SU-DHL-6 (cell line): ENCODE results near the gene RARG.

Experiments used
- H2AFZ ChIP-seq: fragments of 200-600 bp; sonication (generic); 2 replicates; pipeline ENCODE4 v1.6.1; 2014; ENCODE audit warnings: low read depth, mild to moderate bottlenecking, moderate library complexity, mixed read lengths, antibody characterized with exemption, low read length; ENCODE audit not compliant: severe bottlenecking
- H3F3A ChIP-seq: fragments of 200-600 bp; shearing (Covaris generic); 2 replicates; pipeline ENCODE4 v1.6.0; 2016; ENCODE audit warnings: antibody characterized with exemption, mild to moderate bottlenecking; ENCODE audit not compliant: insufficient read depth
- H3K27ac ChIP-seq: fragments of 200-600 bp; sonication (generic); 2 replicates; pipeline ENCODE4 v1.5.1; 2016; ENCODE audit warnings: low read depth, mild to moderate bottlenecking, low read length, moderate library complexity, mixed read lengths
- H3K27me3 ChIP-seq: fragments of 200-600 bp; sonication (generic), shearing (Covaris generic); 2 replicates; pipeline ENCODE4 v1.6.0; 2014; ENCODE audit warnings: mild to moderate bottlenecking, low read length
- H3K36me3 ChIP-seq: fragments of 200-600 bp; sonication (generic); 2 replicates; pipeline ENCODE4 v1.6.1; 2014; ENCODE audit warnings: mild to moderate bottlenecking, low read length, mixed read lengths
- H3K4me2 ChIP-seq: fragments of 300-600, 200-600 bp; shearing (Covaris generic), sonication (generic); 2 replicates; pipeline ENCODE4 v1.6.0; 2014; ENCODE audit warnings: low read length, low read depth, mild to moderate bottlenecking; ENCODE audit not compliant: poor library complexity, severe bottlenecking
- H3K4me3 ChIP-seq: fragments of 200-600 bp; sonication (generic); 2 replicates; pipeline ENCODE4 v1.5.1; 2014; ENCODE audit warnings: antibody characterized with exemption, low read length, mild to moderate bottlenecking, mixed read lengths; ENCODE audit not compliant: insufficient read depth, poor library complexity, severe bottlenecking
- H3K79me2 ChIP-seq: fragments of 200-600 bp; sonication (generic); 2 replicates; pipeline ENCODE4 v1.6.1; 2014; ENCODE audit warnings: mild to moderate bottlenecking, low read length, moderate library complexity; ENCODE audit not compliant: insufficient read depth
- H3K9ac ChIP-seq: fragments of 200-600 bp; sonication (generic); 2 replicates; pipeline ENCODE4 v1.7.0; 2014; ENCODE audit warnings: mild to moderate bottlenecking, low read length
- H3K9me2 ChIP-seq: fragments of 200-600 bp; sonication (generic); replicated peaks from 2 replicates; pipeline ENCODE4 v1.6.1; 2014; ENCODE audit warnings: low read length; ENCODE audit not compliant: insufficient read depth
- H3K9me3 ChIP-seq: fragments of 200-600 bp; sonication (generic); 2 replicates; pipeline ENCODE4 v1.6.1; 2014; ENCODE audit warnings: low read length, mixed read lengths; ENCODE audit not compliant: insufficient read depth
- H4K20me1 ChIP-seq: fragments of 200-600 bp; sonication (generic); 2 replicates; pipeline ENCODE4 v1.6.1; 2014; ENCODE audit warnings: low read depth, mild to moderate bottlenecking, antibody characterized with exemption, low read length, moderate library complexity, mixed read lengths
- CTCF ChIP-seq: fragments of 200-600 bp; sonication (generic); IDR thresholded peaks from one replicate; pipeline ENCODE4 v1.5.1; 2017; ENCODE audit warnings: antibody characterized with exemption, mild to moderate bottlenecking, low read length, moderate library complexity; ENCODE audit not compliant: insufficient read depth, poor library complexity, severe bottlenecking
- EZH2phosphoT487 ChIP-seq: fragments of 200-600 bp; sonication (generic), shearing (Covaris generic); conservative IDR thresholded peaks from 2 replicates; pipeline ENCODE4 v1.6.1; 2018; ENCODE audit warnings: mild to moderate bottlenecking, antibody characterized with exemption, low read length, moderate library complexity, mixed read lengths

The RARG gene

DNA sequence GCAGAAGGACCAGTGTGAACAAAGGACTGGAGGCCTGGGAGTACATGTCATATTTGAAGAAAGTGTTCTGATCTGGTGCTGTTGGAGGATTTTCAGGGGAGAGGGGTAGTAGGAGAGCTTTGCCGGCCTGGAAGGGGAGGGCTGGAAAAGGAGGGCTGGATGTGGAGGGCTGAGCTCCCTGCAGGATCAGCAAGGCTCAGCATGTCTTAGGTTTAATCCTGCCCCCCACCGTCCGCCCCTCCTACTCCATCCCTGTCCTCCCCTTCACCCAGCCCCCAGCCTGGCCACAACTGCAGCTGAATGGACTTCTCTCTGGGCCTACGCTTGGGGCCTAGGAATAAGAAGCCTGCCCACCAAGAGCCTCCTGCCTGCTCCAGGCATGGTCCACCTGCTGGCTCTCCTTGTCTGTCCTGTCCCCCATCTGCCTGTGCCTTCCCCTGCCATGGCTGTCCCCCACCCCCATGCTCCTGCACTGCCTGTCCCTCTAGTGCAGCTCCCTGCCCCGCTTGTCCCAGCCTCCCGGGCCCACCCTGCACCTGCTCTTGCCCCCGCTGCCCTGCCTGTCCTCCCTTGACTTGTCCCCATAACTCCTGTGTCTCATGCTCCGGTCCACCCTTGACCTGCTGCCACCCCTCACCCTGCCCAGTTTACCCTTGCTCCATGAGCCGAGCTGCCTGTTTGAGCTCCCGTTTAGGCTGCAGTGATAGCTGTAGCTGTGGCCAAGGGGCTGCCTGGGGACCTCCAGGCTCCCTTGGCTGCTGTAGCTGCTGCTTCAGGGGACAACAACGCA lies 9.8 kb upstream of the RARG start:
- H3K9me3 ChIP-seq, result no peaks in the 10 kb centered on the region

DNA sequence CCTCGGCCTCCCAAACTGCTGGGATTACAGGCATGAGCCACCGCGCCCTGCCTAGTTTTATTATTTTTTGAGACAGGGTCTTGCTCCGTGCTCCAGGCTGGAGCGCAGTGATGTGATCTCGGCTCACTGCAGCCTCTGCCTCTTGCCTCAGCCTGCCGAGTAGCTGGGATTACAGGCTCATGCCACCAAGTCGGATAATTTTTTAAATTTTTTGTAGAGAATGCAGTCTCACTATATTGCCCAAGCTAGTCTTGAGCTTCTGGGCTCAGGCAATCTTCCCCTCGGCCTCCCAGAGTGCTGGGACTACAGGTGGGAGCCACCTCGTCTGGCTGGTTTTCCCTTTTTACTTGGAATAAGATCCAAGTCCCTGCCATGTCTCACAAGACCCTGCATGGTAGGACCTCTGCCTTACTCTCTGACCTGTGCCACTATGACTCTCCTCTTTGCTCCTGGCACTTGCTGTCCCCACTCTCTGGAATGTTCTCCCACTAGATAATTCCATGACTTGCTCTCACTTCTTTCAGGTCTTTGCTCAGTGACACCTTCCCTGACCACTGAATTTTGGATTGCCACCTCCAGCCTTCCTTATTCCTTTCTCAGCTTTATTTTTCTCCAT lies 7.7 kb upstream of the RARG start:
- H3K27ac ChIP-seq, result no peak overlapping the region
- no peaks in the 10 kb centered on the region for H3K9me2 ChIP-seq
- no peak overlapping the region for H2AFZ ChIP-seq
- H3K4me3 ChIP-seq, result no peak overlapping the region
- H3K9me3 ChIP-seq, result no peaks in the 10 kb centered on the region
- H3F3A ChIP-seq, result no peaks in the 10 kb centered on the region
- H3K79me2 ChIP-seq, result no peaks in the 10 kb centered on the region
- H4K20me1 ChIP-seq, result no peaks in the 10 kb centered on the region
- TF ChIP-seq CTCF (no peak), EZH2phosphoT487 (no peak)
- 0 out of 2 replicates have a peak, but pooled peaks cover 3% of the 10 kb centered on the region for H3K27me3 ChIP-seq
- H3K9ac ChIP-seq, result no peak overlapping the region
- no peak overlapping the region for H3K4me2 ChIP-seq
- H3K36me3 ChIP-seq, result no peaks in the 10 kb centered on the region

More for the DNA sequence above, 9.8 kb upstream of the RARG start:
- H3F3A ChIP-seq, result no peaks in the 10 kb centered on the region
- no peaks in the 10 kb centered on the region for H4K20me1 ChIP-seq
- H3K27me3 ChIP-seq, result 0 out of 2 replicates have a peak, but pooled peaks cover 2% of the 10 kb centered on the region
- no peak overlapping the region for H3K4me2 ChIP-seq
- H3K36me3 ChIP-seq, result no peaks in the 10 kb centered on the region
- no peak overlapping the region for H3K9ac ChIP-seq
- no peaks in the 10 kb centered on the region for H3K79me2 ChIP-seq
- no peak overlapping the region for H2AFZ ChIP-seq
- H3K9me2 ChIP-seq, result no peaks in the 10 kb centered on the region
- TF ChIP-seq CTCF, result no peak
- TF ChIP-seq EZH2phosphoT487, result no peak
- no peak overlapping the region for H3K4me3 ChIP-seq
- no peak overlapping the region for H3K27ac ChIP-seq

- Histone ChIP-seq H2AFZ (no peak overlapping the region), H3K79me2 (no peaks in the 10 kb centered on the region), H3F3A (no peaks in the 10 kb centered on the region), H3K9me3 (no peaks in the 10 kb centered on the region), H3K27me3 (0 out of 2 replicates have a peak, but pooled peaks cover 3% of the 10 kb centered on the region), H4K20me1 (no peaks in the 10 kb centered on the region), H3K4me3 (no peak overlapping the region), H3K36me3 (no peaks in the 10 kb centered on the region), H3K9ac (no peak overlapping the region), H3K9me2 (no peaks in the 10 kb centered on the region), H3K4me2 (no peak overlapping the region), H3K27ac (no peak overlapping the region)
- TF ChIP-seq CTCF (no peak), EZH2phosphoT487 (no peak)
Measured at GRCh38 chr12:53236443-53237111, 4.6 kb upstream of the RARG start.
